Measurements from ENCODE around the gene PDZRN3.

- TF ChIP-seq POLR2A (IDR thresholded peaks at IDR 0.05) (no peak), CTCF (IDR thresholded peaks at IDR 0.05 in 8 of 11, conservative IDR thresholded peaks at IDR 0.05 in 3 of 11) (no peak), POLR2AphosphoS5 (IDR thresholded peaks at IDR 0.05) (no peak)
Measured at GRCh38 chr3:73550032-73550431, 74.7 kb downstream of the PDZRN3 start.
